ENCODE data around the gene PNKD.
A peak's percentile ranks its signal among the peaks of the same experiment; 100 is the strongest.

PNKD gene

DNA sequence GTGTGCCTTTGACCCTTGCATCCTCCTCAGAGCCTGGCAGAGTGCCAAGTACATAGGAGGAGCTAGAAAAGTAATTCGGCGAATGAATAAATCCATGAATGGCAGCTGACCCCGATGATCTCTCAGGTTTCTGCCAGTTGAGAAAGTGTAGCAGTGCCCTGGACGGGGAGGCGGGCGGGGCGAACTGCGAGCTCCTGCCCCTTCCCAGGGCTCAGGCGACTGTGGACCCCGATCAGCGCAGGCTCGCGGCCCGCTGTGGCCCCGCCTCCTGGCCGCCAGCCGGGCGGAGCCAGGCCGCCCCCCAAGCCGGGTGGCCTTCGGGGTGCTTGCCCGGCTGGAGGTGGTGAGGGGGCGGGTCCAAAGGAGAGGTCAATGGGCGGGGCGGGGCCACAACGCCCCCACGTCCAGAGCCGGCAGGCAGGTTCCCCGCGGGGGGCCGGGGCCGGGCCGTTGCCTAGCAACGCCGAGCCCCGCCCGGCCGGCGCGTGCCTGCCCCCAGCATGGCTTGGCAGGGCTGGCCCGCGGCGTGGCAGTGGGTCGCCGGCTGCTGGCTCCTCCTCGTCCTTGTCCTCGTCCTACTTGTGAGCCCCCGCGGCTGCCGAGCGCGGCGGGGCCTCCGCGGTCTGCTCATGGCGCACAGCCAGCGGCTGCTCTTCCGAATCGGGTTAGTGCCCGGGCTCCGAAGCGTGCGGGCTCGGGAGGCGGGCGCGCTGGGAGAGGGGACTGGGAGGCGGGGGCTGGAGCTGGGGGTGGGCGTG, 52.6 kb downstream of the PNKD start:
- H3K4me1 Mint-ChIP-seq (ENCODE audit: low read depth): peaks cover 65% of the 10 kb centered on the region
- H3K27me3 Mint-ChIP-seq: no peaks in the 10 kb centered on the region
- H3K27ac Mint-ChIP-seq: peak overlapping the region; percentile 35
- H3K4me3 Mint-ChIP-seq: peak overlapping the region; percentile 86
- no peaks in the 10 kb centered on the region for H3K36me3 Mint-ChIP-seq
- H3K9me3 Mint-ChIP-seq (ENCODE audit: low read depth): no peaks in the 10 kb centered on the region

DNA sequence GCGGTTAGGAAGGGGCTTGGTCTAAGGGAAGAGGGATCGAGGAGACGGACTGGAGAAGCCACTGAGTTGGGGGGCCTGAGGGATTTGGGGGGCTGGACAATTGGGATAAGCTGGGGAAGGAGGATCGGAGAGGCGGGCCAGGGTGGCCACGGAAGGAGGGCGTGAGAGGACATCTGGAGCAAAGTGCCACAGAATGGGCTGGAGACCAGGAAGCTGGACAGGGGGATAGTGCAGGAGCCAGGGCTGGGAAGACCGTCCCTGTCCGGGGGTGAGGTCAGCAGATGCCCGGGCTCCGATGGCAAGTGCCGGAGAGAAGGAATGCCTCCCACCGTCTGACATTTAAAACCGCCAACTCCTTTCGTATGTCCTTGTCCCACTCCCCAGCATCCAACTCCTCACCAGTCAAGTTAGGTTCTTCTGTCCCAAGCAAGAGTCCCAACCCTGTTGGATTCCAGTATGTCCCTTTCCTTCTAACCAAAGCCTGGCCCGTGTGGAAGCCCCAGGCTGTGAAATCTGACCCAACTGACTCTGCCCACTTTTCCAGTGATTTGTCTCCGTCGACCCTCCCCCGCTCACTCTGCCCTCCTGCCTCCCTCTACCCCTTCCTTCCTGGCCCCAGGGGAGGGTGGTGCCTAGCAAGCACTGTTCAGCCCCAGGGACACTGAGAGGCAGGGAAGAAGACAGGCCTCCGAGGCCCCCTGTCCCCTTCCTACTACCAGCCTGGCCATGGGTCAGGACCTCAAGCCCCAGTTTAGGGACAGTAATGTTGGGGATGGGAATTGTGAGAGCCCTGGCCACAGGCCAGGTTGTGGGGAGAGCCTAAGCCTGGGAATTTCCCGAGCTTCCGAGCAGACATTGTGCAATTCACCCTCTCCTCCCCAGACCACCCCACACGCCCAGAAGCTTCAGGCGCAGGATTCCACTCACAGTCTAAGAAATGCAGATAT, 53.5 kb downstream of the PNKD start:
- Mint-ChIP-seq H3K27ac (peak overlapping the region; percentile 61), H3K27me3 (no peaks in the 10 kb centered on the region)

DNA sequence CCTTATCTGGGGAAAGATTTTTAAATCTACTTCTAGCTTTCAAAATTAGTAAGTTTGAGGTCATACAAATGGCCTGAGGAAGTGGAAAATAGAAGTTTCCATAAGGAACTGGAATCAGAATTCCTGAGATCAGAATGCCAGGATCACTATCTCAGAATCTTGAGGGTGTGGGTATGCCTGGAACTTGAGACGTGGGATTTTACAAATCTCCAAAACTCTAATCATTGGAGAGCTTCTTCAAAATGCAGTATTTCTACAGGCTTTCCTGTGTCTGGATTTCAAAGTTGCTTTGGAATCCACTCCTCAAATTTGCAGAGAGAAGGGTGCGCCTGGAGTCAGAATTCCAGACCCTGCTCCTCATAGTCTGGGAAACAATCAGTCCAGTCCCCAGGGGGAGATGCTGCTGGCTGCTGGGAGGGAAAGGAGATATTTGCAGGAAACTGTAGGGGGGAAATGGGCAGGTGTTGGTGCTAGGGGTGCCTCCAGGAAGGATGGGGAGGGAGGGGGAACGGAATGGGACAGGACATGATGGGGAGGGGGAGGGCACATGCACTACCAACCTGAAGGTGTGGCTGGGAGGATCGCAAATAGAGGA, 55.3 kb downstream of the PNKD start:
- H3K4me1 Mint-ChIP-seq (ENCODE audit: low read depth): peaks cover 50% of the 10 kb centered on the region
- no peaks in the 10 kb centered on the region for H3K27me3 Mint-ChIP-seq
- no peak overlapping the region for H3K27ac Mint-ChIP-seq
- no peaks in the 10 kb centered on the region for H3K36me3 Mint-ChIP-seq
- H3K9me3 Mint-ChIP-seq (ENCODE audit: low read depth): no peaks in the 10 kb centered on the region
- peak overlapping the region; percentile 32 for H3K4me3 Mint-ChIP-seq

More for the DNA sequence above, 53.5 kb downstream of the PNKD start:
- Mint-ChIP-seq H3K36me3 (no peaks in the 10 kb centered on the region), H3K4me1 (ENCODE audit: low read depth) (peaks cover 60% of the 10 kb centered on the region), H3K4me3 (peak overlapping the region; percentile 86), H3K9me3 (ENCODE audit: low read depth) (no peaks in the 10 kb centered on the region)

DNA sequence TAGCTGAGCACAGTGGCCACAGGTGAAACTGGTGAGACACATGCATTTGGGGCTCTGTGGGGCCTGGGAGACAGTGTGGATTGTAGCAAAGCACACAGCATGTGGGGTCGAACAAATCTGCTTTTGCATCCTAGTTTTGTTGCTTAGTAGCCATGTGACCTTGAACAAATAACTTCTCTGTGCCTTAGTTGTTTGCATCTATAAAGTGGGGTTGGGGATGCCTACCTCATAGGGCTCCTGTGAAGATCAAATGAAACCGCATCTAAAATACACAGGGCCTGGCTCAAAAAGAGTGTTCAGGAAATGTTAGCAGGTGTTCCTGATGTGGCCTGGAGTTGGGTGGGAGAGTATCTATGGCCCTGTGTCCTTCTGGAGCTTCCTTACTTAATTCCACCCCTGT, 56.0 kb downstream of the PNKD start:
- Mint-ChIP-seq H3K9me3 (ENCODE audit: low read depth) (no peaks in the 10 kb centered on the region), H3K27ac (no peak overlapping the region), H3K4me1 (ENCODE audit: low read depth) (peaks cover 44% of the 10 kb centered on the region), H3K4me3 (peak overlapping the region; percentile 32), H3K27me3 (no peaks in the 10 kb centered on the region), H3K36me3 (no peaks in the 10 kb centered on the region)

DNA sequence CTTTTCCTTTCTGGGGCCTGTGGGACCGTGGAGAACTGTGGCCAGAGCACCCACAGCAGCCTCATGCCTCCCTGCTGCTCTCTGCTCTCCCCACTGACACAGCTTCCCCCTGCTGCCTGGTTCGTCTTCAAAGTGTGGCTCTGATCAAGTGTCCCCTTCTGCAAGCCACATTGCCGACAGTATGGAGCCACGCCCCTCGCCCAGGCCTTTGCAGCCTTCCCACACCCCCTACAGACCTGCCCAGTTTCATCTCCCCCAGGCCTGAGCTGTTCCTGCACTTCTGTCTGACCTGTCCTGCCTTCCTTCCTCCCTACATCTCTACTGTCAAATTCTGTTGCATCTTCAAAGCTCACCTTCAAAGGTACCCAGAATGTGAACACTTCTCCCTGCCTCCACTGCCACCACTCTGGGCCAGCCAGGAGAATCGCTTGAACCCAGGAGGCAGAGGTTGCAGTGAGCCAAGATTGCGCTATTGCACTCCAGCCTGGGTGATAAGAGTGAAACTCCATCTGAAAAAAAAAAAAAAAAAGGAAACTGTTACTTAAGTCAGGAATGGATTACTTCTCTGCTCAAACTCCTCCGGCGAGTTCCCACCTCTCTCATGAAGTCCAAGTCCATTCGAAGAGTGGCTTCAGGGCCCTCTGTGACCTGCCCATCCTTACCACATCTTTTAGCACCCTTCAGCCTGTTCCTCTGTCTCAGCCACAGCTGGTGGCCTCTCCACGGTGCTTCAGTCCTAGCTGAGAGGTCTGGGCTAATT, 57.3 kb downstream of the PNKD start:
- H3K27me3 Mint-ChIP-seq: no peaks in the 10 kb centered on the region
- H3K36me3 Mint-ChIP-seq: no peaks in the 10 kb centered on the region

DNA sequence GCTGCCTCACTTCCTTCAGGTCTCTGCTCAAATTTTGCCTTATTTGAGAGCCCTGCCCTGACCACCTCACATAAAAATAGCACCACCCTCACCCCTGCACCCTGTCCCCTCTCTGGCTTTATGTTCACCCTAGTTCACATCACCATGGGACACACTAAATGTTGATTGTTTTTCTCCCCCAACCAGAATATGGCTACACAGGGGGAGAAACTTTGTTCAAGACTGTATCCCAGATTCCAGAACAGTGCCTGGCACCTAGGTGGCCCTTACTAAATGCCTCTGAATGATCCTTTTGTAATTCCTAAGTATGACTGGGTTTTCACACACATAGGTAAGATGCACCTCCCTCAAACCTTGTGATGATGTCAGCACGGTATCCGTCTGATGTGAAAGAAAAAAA, 58.0 kb downstream of the PNKD start:
- Mint-ChIP-seq H3K4me3 (no peak overlapping the region), H3K4me1 (ENCODE audit: low read depth) (peaks cover 35% of the 10 kb centered on the region), H3K9me3 (ENCODE audit: low read depth) (no peaks in the 10 kb centered on the region), H3K27me3 (no peaks in the 10 kb centered on the region), H3K27ac (no peak overlapping the region), H3K36me3 (no peaks in the 10 kb centered on the region)

More for the DNA sequence above, 57.3 kb downstream of the PNKD start:
- no peak overlapping the region for H3K4me3 Mint-ChIP-seq
- H3K27ac Mint-ChIP-seq: no peak overlapping the region
- H3K4me1 Mint-ChIP-seq (ENCODE audit: low read depth): peaks cover 36% of the 10 kb centered on the region
- H3K9me3 Mint-ChIP-seq (ENCODE audit: low read depth): no peaks in the 10 kb centered on the region

DNA sequence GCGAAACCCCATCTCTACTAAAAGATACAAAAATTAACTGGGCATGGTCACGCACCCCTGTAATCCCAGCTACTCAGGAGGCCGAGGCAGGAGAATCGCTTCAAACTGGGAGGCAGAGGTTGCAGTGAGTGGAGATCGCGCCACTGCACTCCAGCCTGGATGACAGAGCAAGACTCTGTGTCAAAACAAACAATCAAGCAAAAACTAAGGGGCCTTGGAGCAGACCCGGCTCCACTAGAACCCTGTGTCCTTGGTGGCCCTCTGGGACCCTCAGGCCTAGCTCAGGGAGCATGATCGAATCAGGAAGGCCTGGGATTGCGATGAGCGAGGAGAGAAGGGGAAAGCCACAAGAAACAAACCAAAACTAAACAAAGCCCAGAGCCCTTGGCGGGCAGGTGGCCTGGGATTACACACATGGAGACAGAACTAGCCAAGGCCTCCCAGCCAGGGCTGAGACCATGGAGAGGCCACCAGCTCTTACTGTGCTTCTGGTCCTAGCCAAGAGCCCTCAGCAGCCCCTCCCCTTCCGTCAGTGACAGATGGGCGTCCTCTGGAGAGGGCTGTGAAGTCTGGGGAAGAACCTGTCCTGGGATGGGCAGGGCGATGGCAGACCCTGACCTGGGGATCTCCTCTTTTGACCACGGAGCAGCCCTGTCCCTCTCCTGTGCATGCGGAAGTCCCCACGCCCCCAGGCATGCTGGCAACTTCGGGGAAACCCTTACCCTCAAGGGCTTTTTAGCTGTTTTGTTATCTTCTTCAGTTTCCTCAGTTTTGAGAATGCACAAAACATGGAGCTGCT, 58.9 kb downstream of the PNKD start:
- Mint-ChIP-seq H3K9me3 (ENCODE audit: low read depth) (no peaks in the 10 kb centered on the region), H3K27me3 (no peaks in the 10 kb centered on the region), H3K4me3 (no peak overlapping the region), H3K4me1 (ENCODE audit: low read depth) (peaks cover 27% of the 10 kb centered on the region), H3K27ac (no peak overlapping the region), H3K36me3 (no peaks in the 10 kb centered on the region)

DNA sequence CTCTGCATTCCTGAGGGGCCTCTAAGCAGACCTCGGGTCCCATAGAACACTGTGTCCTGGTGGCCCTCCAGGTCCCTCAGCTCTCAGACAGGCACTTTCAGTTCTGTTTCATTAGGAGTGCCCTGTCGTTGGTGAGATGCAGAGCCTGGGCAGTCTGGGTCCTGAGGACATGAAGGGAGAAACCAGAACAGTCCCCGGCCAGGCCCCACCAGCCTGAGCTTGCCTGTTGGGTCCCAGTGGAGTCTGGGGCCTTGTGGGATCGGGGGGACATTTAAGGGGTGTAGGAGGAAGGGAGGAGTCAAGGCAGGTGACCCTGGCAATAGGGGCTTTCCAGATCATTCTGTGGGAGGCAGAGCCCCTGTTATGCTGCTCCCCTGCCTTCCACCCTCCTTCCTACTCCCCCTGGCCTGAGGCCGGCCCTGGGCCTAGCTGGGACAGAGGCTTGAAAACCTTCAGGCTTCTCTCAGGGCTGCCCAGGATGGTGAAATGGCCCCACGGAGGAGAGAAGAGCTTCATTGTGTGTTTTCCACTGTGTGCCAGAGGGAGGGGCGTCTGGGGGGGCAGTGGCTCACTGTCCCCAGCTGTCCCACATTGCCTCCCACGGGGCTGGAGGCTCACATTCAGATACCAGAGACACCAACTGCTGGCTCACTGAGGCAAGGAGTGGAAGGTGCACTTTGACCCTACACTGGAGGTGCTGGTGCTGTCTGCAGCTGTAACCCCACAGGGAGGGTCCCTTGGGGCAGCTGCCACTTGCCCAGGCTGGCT, 59.7 kb downstream of the PNKD start:
- no peak overlapping the region for H3K4me3 Mint-ChIP-seq
- no peaks in the 10 kb centered on the region for H3K27me3 Mint-ChIP-seq
- H3K9me3 Mint-ChIP-seq (ENCODE audit: low read depth): no peaks in the 10 kb centered on the region
- no peaks in the 10 kb centered on the region for H3K36me3 Mint-ChIP-seq
- H3K27ac Mint-ChIP-seq: no peak overlapping the region
- H3K4me1 Mint-ChIP-seq (ENCODE audit: low read depth): peaks cover 24% of the 10 kb centered on the region

DNA sequence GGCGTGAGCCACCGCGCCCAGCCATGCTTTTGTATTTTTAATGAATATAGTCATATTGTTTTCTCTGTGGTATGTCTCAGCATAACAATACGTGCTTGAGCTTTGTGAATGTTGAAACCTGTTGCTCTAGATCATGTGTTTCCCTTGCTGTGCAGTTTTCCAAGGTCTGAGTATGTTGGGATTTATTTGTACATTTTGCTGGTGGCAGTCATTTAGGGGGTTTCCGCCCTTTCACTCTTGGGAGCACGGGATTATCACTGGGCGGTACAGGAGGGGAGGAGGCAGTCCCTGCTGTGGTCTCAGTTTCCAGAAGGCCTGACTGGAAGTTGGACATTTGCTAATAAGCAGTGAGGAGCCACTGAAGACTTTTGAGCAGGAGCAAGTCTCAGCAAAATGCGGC, 61.4 kb downstream of the PNKD start:
- Mint-ChIP-seq H3K4me1 (ENCODE audit: low read depth) (peaks cover 11% of the 10 kb centered on the region), H3K36me3 (no peaks in the 10 kb centered on the region), H3K27ac (no peak overlapping the region), H3K9me3 (ENCODE audit: low read depth) (no peaks in the 10 kb centered on the region), H3K27me3 (no peaks in the 10 kb centered on the region), H3K4me3 (no peak overlapping the region)

DNA sequence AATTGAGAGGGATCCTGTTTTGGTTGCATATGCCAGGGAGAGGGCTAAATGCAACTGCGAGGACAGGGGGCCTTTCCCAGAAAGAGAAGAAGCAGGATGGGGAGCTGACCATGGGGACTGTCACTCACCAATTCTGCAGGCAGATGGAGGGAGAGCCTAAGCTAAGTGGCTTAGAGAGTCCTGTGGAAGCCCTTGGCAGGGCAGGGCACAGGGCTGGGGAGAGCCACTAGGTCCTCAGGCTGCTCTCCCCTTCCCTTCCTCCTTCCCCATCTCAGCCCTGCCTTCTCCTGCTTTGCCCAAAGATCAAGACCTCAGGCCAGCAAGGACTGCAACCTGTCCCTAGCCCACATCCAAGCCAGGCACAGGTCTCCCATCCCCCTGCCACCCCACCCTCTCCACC, 62.0 kb downstream of the PNKD start:
- H3K36me3 Mint-ChIP-seq: no peaks in the 10 kb centered on the region
- peaks cover 7% of the 10 kb centered on the region for H3K4me1 Mint-ChIP-seq (ENCODE audit: low read depth)
- H3K27me3 Mint-ChIP-seq: no peaks in the 10 kb centered on the region
- no peak overlapping the region for H3K27ac Mint-ChIP-seq
- H3K9me3 Mint-ChIP-seq (ENCODE audit: low read depth): no peaks in the 10 kb centered on the region
- H3K4me3 Mint-ChIP-seq: no peak overlapping the region

DNA sequence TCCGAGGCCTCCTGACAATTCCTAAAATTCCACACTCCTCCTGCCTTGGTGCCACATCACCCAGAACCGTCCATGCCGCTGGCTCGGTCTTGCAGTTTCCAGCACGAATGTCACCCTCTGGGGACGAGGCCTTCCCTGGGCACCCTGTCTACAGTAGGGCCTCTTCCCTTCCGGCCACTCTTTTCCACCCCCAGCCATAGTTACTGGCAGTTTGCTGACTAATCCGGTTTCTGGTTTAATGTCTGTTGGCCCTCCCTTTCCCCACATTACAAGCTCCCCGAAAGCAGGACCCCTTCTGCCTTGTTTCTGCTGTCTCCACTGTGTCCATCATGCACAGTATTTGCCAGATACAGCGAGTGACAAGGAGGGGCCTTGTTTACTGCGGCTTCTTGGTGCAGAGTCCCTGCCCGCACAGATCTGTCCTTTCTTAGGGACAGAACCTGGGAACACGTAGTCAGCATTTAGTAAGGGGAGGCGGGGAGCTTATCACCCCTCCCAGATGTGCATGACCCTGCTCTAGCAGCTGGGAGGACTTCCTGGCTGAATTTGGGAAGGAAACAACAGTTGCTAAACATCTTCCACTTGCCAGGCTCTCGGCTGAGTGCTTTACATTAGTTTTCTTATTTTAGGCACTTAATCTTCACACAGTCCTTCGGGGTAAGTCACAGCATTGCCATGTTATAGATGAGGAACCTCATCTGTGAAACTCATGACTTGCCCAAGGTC, 62.8 kb downstream of the PNKD start:
- Mint-ChIP-seq H3K27ac (no peak overlapping the region), H3K27me3 (no peaks in the 10 kb centered on the region), H3K36me3 (no peaks in the 10 kb centered on the region), H3K4me1 (ENCODE audit: low read depth) (peaks cover under 1% of the 10 kb centered on the region), H3K9me3 (ENCODE audit: low read depth) (no peaks in the 10 kb centered on the region), H3K4me3 (no peak overlapping the region)

DNA sequence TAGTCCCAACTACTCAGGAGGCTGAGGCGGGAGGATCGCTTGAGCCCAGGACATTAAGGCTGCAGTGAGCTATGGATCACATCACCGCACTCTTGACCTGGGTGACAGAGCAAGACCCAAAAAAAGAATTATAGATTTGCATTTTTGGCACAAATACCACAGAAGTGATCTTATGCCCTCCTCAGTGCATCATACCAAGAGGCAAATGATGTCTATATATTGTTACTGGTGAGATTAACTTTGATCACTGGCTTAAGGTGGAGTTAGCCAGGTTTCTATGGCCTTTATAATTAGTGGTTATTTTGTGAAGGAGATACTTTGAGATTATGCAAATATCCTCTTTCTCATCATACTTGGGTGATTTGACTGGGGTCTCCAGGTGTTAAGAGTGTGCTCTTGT, 64.2 kb downstream of the PNKD start:
- Mint-ChIP-seq H3K4me3 (no peak overlapping the region), H3K9me3 (ENCODE audit: low read depth) (no peaks in the 10 kb centered on the region), H3K4me1 (ENCODE audit: low read depth) (no peaks in the 10 kb centered on the region), H3K27me3 (no peaks in the 10 kb centered on the region), H3K36me3 (no peaks in the 10 kb centered on the region), H3K27ac (no peak overlapping the region)

DNA sequence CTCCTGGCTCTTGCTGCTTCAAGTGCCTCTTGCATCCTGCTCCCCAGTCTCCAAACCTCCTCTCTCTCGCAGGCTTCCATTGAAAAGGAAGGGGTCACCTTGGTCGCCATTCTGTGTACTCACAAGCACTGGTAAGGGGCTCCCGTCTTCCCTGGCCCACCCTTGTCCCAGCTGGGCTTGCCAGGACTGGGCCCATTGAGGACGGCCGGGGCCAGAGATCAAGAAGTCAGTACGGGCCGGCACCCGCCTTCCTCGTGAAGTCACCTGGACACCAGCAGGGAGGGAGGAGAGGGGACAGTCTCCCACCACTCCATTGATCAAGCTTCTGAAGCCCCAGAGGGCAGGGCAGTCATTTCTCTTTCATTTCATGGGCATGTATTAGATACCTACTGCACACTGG, 70.3 kb downstream of the PNKD start:
- no peaks in the 10 kb centered on the region for H3K4me1 Mint-ChIP-seq (ENCODE audit: low read depth)
- H3K9me3 Mint-ChIP-seq (ENCODE audit: low read depth): no peaks in the 10 kb centered on the region
- no peak overlapping the region for H3K4me3 Mint-ChIP-seq
- no peak overlapping the region for H3K27ac Mint-ChIP-seq
- H3K27me3 Mint-ChIP-seq: no peaks in the 10 kb centered on the region
- H3K36me3 Mint-ChIP-seq: no peaks in the 10 kb centered on the region

Measured in activated naive CD8-positive, alpha-beta T cell (primary cell).